ENCODE data around the gene RTP2. TPM values are rescaled to one million over a fixed set of nuclear protein-coding genes. Genes with fewer than 3 reads are reported as not detected.

The RTP2 gene
- total RNA-seq, 1 donor from 2014 or later = not detected

DNA sequence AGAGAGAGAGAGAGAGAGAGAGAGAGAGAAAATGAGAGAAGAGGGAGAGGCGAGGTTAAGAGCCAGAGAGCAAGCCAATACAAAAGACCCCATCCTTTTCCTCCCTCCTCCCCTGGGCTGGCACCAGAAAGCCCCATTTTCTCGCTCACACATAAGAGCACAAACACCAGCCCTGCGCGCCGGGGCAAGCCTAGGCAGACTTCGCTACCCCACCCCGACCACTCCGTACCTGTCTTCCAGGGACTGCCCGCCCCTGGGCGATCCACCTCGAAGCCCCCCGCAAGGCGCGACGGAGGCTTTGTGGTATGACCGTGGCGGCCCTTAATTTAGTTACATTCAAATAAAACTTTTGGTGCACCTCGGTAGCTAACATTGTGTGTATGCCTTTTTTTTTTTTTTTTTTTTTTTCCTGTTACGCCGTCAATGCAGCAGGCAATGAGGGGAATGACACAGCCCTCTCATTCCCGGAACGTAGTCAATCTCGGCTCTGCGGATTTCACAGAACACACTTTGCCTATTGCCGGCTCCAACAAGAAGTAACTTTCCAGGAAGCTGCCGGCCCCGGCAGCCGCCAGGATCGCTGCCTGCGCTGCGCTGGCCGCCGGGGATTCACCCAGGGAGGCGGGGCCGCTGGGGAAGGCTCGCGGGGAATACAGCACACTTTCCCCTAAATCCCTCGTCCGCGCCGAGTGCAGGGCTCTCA is 35.2 kb upstream of the RTP2 start:
- Mint-ChIP-seq H3K36me3 (peaks cover 14% of the 10 kb centered on the region), H3K4me1 (ENCODE audit: unreplicated experiment) (peaks cover 31% of the 10 kb centered on the region), H3K27ac (peak overlapping the region; percentile 87), H3K27me3 (peaks cover 5% of the 10 kb centered on the region), H3K4me3 (peak overlapping the region; percentile 97), H3K9me3 (no peaks in the 10 kb centered on the region)
- no peak for DNase-seq (ENCODE audit: extremely low spot score, unreplicated experiment)
- TF ChIP-seq, protein P1, sequence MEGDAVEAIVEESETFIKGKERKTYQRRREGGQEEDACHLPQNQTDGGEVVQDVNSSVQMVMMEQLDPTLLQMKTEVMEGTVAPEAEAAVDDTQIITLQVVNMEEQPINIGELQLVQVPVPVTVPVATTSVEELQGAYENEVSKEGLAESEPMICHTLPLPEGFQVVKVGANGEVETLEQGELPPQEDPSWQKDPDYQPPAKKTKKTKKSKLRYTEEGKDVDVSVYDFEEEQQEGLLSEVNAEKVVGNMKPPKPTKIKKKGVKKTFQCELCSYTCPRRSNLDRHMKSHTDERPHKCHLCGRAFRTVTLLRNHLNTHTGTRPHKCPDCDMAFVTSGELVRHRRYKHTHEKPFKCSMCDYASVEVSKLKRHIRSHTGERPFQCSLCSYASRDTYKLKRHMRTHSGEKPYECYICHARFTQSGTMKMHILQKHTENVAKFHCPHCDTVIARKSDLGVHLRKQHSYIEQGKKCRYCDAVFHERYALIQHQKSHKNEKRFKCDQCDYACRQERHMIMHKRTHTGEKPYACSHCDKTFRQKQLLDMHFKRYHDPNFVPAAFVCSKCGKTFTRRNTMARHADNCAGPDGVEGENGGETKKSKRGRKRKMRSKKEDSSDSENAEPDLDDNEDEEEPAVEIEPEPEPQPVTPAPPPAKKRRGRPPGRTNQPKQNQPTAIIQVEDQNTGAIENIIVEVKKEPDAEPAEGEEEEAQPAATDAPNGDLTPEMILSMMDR (conservative IDR thresholded peaks at IDR 0.05) = peak; percentile 46

DNA sequence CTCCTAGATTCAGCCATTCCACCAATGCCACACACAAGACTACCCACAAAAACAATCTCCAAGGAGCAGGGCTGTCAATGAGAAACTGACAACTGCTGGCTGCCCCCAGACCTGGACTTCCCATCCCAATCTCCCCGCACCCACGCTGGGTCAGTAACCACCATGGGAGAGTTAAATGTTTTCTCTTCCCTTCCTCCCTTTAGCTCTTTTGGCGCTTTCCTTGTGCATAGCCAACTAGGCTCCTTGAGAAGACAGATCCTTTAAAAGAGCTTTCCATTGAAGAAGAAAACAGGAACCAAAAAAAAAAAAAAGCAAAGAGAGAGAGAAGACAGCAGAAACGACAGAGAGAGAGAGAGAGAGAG is 34.6 kb upstream of the RTP2 start:
- DNase-seq (ENCODE audit: extremely low spot score, unreplicated experiment) = no peak
- peak overlapping the region; percentile 87 for H3K27ac Mint-ChIP-seq
- peaks cover 14% of the 10 kb centered on the region for H3K36me3 Mint-ChIP-seq
- TF ChIP-seq, protein P1 (conservative IDR thresholded peaks at IDR 0.05) = no peak
- peaks cover 29% of the 10 kb centered on the region for H3K4me1 Mint-ChIP-seq (ENCODE audit: unreplicated experiment)
- no peaks in the 10 kb centered on the region for H3K9me3 Mint-ChIP-seq
- H3K4me3 Mint-ChIP-seq = peak overlapping the region; percentile 97
- peaks cover 5% of the 10 kb centered on the region for H3K27me3 Mint-ChIP-seq

DNA sequence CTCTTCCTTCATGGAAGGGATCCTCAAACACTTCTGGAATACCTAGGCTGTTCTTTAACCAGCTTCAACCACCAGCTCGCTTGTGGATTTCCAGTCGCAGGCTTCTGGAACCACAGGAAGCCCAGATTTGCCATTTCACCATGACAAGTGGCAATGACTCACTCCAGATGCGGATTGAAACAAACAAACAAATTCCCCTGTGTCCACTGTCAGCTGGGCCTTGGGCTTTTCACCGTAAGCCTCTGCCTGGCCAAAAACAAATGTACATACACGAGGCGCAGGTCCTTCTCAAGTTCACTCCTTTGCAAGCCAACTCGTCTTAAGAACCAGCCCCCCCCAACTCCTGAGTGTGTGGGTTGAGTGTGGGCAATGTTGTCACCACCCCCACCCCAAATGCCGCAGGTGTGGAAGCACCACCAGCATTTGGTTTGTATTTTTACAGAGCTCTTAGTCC is 34.1 kb upstream of the RTP2 start:
- TF ChIP-seq, protein P1 (conservative IDR thresholded peaks at IDR 0.05) = no peak
- peaks cover 18% of the 10 kb centered on the region for H3K36me3 Mint-ChIP-seq
- H3K4me3 Mint-ChIP-seq = peak overlapping the region; percentile 97
- no peaks in the 10 kb centered on the region for H3K9me3 Mint-ChIP-seq
- H3K27ac Mint-ChIP-seq = peak overlapping the region; percentile 87
- peak; percentile 27 for DNase-seq (ENCODE audit: extremely low spot score, unreplicated experiment)
- peaks cover 5% of the 10 kb centered on the region for H3K27me3 Mint-ChIP-seq
- peaks cover 23% of the 10 kb centered on the region for H3K4me1 Mint-ChIP-seq (ENCODE audit: unreplicated experiment)

DNA sequence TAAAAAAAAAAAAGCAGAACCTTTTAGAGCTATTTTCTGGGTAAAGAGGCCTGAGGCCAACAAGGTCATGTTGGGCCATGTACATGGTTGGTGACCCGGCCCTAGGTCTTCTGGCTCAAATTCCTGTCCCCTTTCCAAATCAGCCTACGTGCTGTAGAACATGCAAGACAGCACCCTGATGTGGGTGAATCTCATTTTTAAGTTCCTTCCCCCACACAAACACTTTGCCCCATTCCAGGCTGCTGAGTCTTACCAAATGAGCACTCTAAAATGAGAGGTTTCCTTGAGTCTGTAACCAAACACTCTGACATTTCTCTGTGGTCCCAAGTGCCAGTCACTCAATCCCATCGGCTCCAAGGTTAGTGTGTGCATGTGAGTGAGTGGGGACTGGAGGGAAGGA is 33.5 kb upstream of the RTP2 start:
- H3K36me3 Mint-ChIP-seq = peaks cover 24% of the 10 kb centered on the region
- DNase-seq (ENCODE audit: extremely low spot score, unreplicated experiment) = no peak
- H3K9me3 Mint-ChIP-seq = no peaks in the 10 kb centered on the region
- H3K27ac Mint-ChIP-seq = peak overlapping the region; percentile 50
- H3K4me3 Mint-ChIP-seq = peak overlapping the region; percentile 31
- TF ChIP-seq, protein P1 (conservative IDR thresholded peaks at IDR 0.05) = no peak
- peaks cover 5% of the 10 kb centered on the region for H3K27me3 Mint-ChIP-seq
- peaks cover 19% of the 10 kb centered on the region for H3K4me1 Mint-ChIP-seq (ENCODE audit: unreplicated experiment)

DNA sequence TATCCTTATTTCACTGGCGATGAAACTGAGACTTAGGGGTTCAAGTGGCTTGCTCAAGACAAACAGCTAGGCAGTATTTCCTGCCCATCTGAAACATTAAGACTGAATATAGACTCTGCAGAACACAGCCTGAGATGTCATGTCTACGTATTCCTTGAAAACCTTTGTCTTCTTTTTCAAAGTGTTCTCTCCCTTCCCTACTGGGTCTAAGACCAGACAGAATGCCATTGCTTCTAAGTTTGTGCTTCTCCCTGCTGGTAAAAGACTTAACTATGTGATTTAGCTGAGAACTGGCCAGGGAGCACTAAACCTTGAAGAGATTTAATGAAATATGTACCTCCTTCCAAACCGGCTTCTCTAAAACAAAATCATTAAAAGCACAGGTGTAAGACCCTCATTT is 33.0 kb upstream of the RTP2 start:
- Mint-ChIP-seq H3K9me3 (no peaks in the 10 kb centered on the region), H3K4me3 (peak overlapping the region; percentile 31), H3K36me3 (peaks cover 27% of the 10 kb centered on the region), H3K27me3 (peaks cover 5% of the 10 kb centered on the region), H3K27ac (peak overlapping the region; percentile 50), H3K4me1 (ENCODE audit: unreplicated experiment) (peaks cover 15% of the 10 kb centered on the region)
- TF ChIP-seq, protein P1 (conservative IDR thresholded peaks at IDR 0.05) = no peak
- no peak for DNase-seq (ENCODE audit: extremely low spot score, unreplicated experiment)

All from type B pancreatic cell (in vitro differentiated cells).